SIG-M5 treated with dmso at 0.1 percent for 504 hours (cell line): ENCODE data around the gene TMEM121.

Experiments
- DNase-seq: peaks from one replicate; lab custom pipeline; 2025; ENCODE audit not compliant: unreplicated experiment; lab: John Stamatoyannopoulos, UW

The TMEM121 gene

GRCh38 chr14:105486974-105487448 lies 39.4 kb upstream of the TMEM121 start:
- DNase-seq, result no peak

DNA sequence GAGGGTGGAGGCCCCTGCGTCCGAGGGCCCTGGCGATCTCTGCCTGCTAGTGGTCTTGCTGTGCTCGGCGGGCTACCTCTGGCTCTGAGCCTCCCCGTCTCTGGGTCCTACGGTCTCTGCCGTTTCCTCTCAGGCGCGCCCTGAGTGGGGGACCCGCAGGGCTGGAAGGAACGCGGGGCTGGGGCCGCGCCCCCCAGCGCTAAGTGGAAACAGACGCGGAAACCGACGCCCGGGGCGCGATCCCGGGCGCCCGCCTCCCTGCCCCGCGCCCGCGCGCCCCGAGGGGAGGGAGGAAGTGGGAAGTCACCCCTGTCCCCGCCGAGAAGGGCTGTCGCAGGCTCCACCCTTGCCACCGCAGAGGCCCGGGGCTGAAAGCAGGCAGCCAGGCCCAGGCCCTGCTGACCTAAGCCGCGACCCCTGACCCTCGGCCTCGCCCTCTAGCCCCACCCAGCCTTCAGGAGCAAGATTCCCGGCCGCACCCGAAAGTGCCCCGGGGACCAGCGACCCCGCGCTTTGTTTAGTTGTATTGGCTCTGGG lies 38.9 kb upstream of the TMEM121 start:
- peak; percentile 56 for DNase-seq

DNA sequence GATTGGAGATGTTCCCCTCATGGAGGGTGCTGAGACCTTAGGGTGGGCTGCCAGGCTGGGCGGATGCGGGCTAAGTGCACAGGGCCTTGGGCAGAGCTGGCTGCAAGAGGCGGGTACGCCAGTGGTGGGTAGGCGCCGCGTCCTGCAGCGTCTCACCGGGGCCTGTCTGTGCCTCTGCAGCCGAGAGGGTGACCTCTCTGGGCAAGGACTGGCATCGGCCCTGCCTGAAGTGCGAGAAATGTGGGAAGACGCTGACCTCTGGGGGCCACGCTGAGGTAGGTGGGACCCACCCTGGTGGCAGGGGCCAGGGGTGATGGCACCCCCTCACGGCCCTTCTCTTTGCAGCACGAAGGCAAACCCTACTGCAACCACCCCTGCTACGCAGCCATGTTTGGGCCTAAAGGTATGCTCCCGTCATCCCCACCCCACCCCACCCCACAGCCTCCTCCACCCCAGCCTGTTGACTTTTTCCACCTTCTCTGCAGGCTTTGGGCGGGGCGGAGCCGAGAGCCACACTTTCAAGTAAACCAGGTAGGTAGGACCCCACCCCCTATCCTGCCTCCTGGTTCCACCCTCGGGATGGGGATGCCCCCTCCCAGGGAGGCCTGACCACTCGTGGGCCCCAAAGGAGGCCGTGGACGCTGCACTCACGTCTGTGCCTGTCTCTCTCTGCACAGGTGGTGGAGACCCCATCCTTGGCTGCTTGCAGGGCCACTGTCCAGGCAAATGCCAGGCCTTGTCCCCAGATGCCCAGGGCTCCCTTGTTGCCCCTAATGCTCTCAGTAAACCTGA lies 38.2 kb upstream of the TMEM121 start:
- DNase-seq, result no peak

DNA sequence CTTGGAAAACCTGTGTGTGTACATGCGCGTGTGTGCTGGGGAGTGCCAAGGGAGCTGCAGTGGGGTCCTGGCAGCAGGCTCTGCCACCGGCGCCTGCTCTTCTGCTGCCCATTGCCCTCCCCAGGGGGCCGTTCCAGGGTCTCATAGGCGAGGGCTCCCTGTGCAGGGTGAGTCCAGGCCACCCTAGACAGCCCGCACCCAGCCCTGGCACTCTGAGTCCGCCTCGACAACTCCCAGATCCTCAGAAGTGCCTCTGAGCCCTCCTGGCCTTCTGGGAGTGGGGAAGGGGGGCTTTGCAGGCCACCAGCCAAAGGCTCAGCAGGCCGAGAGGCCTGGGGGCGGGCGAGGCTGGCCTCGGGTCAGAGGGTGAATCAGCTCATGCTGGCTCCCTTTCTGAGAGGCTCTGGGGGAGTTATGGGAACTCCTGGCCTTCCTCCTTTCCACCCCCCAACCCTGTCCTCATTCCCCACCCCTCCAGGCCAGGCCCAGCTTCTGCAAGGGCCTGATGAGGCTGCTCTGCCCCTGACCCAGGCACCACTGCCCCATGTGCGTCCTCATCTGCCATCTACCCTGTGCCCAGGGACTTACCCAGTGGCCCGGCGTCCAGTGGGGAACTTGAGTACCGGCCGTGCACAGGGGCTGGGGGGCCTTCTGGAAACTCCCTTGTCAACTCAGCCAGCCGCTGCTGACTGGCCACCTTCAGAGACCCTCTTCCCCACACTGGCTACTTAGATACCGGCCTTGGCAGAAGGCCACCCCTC lies 37.4 kb upstream of the TMEM121 start:
- DNase-seq, result no peak

DNA sequence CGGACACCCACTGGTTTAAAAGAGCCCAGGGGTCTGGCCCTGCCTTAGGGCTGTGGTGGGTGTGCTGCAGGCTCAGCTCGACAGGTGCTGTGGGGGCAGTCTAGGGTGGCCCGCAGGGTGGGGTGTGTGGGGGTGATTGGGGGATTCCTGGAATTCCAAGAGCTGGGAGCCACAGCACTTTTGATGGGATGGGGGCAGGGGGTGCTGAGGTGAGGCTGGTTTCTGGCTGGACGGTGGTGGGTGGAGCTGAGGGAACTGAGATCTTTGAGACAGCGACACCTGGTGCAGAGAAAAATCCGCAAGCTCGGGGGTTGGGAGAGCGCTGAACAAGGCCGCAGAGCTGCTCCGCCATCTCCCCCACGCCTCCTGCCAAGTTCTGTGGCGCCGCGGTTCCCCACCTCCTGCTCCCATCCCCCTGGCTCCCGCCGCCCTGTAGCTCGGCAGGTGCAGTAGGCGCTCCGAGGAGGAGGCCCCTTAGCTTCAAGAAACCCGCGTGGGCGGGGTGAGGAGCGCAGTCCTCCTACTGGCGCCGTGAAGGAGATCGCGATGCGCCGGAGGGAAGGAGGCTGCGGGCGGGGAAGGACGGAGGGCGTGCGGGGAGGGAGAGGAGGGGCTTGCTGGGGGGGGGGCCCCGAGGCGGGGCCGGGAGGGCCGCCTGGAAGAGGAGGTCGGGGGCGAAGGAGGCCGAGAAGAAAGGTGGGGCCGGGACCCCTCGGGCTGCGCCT lies 36.7 kb upstream of the TMEM121 start:
- DNase-seq, result peak; percentile 87

- DNase-seq, result no peak
Observed at GRCh38 chr14:105490267-105490571, 36.2 kb upstream of the TMEM121 start.

GRCh38 chr14:105490572-105491365 lies 35.6 kb upstream of the TMEM121 start, which contains the start of gene TEDC1:
TEDC1 (plus strand) TSS chr14:105491246; CDS start chr14:105491376, 130 bp downstream.
- peak; percentile 100 for DNase-seq

GRCh38 chr14:105491366-105491973 lies 34.9 kb upstream of the TMEM121 start:
- DNase-seq, result peak; percentile 72

DNA sequence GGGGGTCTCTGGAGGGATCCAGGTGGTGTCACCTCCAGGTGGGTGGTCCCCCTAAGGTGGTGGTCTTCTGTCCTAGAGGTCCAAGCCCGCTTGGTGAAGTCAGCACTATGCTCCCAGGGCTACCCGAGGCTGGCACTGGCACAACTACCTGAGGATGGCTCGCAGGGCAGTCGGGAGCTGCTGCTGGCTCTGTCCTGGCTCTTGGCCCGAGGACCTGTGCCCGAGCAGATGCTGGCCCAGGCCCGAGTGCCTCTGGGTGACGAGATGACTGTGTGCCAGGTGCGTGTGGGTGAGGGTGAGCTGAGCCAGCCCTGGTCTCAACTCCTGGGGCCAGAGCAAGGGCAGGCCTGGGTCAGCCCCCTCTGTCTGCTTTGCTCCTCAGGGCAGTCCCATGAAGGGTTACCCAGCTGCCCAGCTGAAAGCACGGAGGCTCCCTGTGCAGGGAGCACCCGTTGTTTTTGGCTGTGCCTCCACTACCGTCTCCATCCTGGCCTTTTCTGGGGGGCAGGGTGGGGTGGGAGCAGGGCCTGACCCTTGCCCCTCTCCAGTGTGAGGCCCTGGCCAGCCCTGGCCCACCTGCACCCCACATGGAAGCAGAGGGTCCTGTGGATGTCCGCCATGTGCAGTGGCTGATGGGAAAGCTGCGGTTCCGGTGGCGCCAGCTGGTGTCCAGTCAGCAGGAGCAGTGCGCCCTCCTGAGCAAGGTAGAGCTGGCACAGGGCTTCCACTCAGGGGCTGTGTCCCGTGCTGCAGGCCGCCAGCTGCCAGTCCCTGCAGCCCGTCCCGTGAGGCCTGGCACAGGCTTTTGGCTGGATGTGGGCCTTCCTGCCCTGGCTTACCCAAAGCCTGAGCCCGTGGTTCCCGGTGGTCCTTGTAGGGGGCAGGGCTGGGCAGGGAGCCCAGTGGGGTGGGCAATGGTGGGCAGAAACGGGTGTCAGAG lies 34.1 kb upstream of the TMEM121 start:
- DNase-seq, result no peak

DNA sequence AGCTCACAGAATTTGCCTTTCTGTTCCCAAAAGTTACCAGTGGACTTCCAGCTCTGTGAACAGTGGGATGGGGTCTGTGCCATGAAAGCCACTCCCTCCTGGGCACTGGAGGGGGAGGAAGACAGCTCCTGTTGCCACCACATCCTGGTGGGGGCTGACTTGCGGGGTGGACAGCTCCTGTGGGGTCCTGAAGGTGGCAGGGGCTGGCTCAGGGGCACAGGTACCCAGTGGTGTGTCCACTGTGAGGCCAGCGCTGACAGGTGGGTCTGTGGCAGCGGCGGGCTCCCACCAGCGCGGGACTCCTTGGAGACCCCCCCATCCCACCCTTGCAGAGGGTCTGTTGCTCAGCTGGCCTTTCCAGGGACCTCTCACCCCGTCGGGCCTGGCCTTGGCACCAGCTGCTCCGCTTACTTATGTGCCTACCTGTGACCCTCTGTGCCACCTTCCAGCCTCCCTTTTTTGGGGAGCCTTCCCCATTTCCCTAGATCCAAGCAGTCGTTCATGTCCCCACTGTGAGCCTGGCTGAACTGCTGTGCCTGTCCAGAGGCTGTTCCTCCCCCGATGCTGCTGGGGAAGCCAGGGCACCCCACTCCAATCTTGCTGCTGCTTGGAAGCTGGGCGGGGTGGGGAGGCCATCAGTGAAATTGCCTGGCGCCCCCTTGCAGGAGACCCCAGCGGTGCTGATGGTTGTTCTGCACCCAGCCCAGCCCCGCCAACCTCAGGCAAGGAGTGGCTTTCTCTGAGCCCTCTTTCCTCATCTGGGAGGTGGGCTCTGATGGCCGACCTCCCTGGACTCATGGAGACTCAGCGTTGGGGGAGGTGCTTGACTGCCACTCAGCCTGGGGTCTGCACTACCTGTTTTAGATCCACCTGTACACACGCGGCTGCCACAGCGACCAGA lies 33.2 kb upstream of the TMEM121 start:
- no peak for DNase-seq

- DNase-seq, result no peak
Observed at GRCh38 chr14:105493921-105494605, 32.3 kb upstream of the TMEM121 start.

- no peak for DNase-seq
Observed at GRCh38 chr14:105494606-105494929, 31.8 kb upstream of the TMEM121 start.

DNA sequence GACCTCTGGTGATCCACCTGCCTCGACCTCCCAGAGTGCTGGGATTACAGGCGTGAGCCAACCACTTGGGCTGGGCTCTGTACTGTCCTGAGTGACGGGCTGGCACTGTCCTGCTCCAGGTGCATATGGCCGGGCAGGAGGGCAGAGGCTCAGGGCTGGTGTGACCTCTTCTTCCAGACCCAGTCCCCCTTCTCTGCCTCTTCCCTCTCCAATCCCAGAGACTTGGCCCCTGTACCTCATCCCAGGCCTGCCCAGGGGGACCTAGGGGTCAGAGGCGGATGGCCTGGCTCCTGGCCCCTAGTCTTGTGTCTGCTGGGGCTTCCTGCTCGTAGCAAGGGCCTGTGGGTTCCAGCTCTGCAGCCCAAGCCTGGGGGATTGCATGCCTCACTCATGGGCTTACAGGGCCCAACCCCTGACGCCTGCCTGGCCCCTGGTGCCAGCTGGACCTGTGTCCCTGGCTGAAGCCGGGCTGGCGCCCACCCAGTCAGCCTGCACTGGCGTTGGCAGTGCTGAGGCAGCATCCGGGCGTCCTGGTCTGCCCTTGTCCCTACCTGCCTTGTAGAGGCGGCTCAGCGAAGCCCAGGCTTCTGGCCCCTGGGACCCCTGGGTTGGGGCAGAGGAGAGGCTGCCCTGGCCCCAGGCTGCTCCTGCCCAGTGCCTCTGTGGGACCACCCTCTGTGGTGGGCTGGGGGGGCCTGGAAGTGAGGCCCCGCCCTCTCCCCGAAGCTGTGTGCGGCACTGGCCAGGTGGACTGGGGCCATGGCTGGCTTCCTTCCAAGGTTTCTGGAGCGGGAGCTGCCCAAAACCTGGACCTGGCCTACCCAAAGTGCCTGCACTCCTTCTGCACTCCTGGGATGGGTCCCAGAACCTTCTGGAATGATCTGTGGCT lies 31.0 kb upstream of the TMEM121 start:
- no peak for DNase-seq

GRCh38 chr14:105495990-105496830 lies 30.2 kb upstream of the TMEM121 start:
- no peak for DNase-seq

DNA sequence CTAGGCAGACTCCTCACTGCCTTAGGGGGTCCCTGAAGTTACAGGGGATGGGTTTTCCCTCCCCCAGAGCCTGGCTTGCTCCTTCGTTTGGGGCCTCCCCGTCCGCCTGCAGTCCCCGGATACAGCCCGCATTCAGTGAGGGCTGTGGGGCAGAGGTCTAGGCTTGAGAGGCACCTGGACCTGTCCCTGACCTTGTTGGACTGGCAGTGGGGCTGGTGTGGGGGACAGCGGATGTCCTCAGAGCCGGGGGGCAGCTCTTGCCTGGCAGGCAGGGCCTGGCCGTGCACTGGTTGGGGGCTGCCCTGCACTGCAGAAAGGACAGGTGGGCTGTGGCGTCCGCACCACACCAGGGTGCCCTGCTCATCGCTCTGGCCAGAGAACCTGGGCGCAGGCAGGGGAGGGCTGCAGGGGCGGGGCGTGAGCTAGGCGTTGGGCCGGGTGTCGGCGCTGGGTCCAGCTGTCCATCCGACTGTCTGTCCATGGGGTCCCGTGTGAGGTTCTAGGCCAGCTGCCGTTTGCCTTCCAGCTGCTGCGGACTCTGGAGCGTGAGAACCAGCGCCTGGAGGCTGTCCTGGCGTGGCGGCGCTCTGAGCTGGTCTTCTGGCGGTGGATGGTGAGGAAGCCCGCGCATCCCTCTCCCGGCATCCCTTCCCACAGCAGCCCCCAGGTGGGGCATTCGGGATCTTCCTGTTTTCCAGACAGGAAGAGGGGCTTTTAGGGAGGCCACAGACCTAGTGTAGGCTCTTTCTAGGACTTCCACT lies 29.4 kb upstream of the TMEM121 start:
- DNase-seq, result no peak
